ENCODE data around the gene ITPR2.

The ITPR2 gene

DNA sequence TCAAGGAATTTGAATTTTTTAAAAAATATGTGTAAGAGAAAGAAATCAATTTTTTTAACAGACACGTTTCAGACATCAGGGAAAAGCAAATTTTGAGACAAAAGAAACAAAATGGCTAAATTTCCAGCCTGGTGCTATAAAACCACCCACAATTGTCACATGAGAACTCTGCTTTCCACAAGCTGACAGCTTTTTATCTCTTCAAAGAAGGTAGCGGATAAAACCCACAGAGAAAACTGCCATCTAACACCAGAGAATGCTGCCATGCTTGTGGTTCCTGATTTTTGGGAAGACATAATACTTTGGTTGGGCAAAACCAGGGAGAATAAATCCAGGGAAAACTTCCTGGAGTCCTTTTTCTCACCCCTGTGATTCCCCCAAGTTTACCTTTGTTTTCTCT is 10.3 kb upstream of the ITPR2 start:
- Histone ChIP-seq H3K27me3 (ENCODE audit: insufficient read depth, poor library complexity, severe bottlenecking) (no peaks in the 10 kb centered on the region), H3K27ac (replicated peaks) (no peak overlapping the region), H3K4me3 (replicated peaks; ENCODE audit: insufficient read depth, low read length) (no peak overlapping the region)
- no peak for DNase-seq (ENCODE audit: low read depth in 1 of 2, low spot score in 1 of 2)
- TF ChIP-seq GABPA (IDR thresholded peaks at IDR 0.05; ENCODE audit: low read depth): no peak
- no peak for TF ChIP-seq SPI1 (IDR thresholded peaks at IDR 0.05; ENCODE audit: borderline replicate concordance, low read depth)
- TF ChIP-seq REST (IDR thresholded peaks at IDR 0.05; ENCODE audit: insufficient replicate concordance, low read depth): no peak
- no peak for TF ChIP-seq POLR2AphosphoS5 (IDR thresholded peaks at IDR 0.05; ENCODE audit: low read depth)
- no peak for TF ChIP-seq CTCF (IDR thresholded peaks at IDR 0.05; ENCODE audit: insufficient read depth, low read length)

- no peak for DNase-seq (ENCODE audit: low read depth in 1 of 2, low spot score in 1 of 2)
- Histone ChIP-seq H3K27ac (replicated peaks) (no peak overlapping the region), H3K27me3 (ENCODE audit: insufficient read depth, poor library complexity, severe bottlenecking) (no peaks in the 10 kb centered on the region), H3K4me3 (replicated peaks; ENCODE audit: insufficient read depth, low read length) (no peak overlapping the region)
- TF ChIP-seq GABPA (IDR thresholded peaks at IDR 0.05; ENCODE audit: low read depth) (no peak), SPI1 (IDR thresholded peaks at IDR 0.05; ENCODE audit: borderline replicate concordance, low read depth) (no peak), POLR2AphosphoS5 (IDR thresholded peaks at IDR 0.05; ENCODE audit: low read depth) (no peak), CTCF (IDR thresholded peaks at IDR 0.05; ENCODE audit: insufficient read depth, low read length) (no peak), REST (IDR thresholded peaks at IDR 0.05; ENCODE audit: insufficient replicate concordance, low read depth) (no peak)
Measured at GRCh38 chr12:26841085-26841484, 8.1 kb upstream of the ITPR2 start.

GRCh38 chr12:26839512-26839911 is 6.5 kb upstream of the ITPR2 start:
- Histone ChIP-seq H3K27me3 (ENCODE audit: insufficient read depth, poor library complexity, severe bottlenecking) (no peaks in the 10 kb centered on the region), H3K4me3 (replicated peaks; ENCODE audit: insufficient read depth, low read length) (no peak overlapping the region), H3K27ac (replicated peaks) (no peak overlapping the region)
- no peak for DNase-seq (ENCODE audit: low read depth in 1 of 2, low spot score in 1 of 2)
- TF ChIP-seq GABPA (IDR thresholded peaks at IDR 0.05; ENCODE audit: low read depth) (no peak), POLR2AphosphoS5 (IDR thresholded peaks at IDR 0.05; ENCODE audit: low read depth) (no peak), REST (IDR thresholded peaks at IDR 0.05; ENCODE audit: insufficient replicate concordance, low read depth) (no peak), SPI1 (IDR thresholded peaks at IDR 0.05; ENCODE audit: borderline replicate concordance, low read depth) (no peak), CTCF (IDR thresholded peaks at IDR 0.05; ENCODE audit: insufficient read depth, low read length) (no peak)

All from HL-60 (cell line).